CD4-positive, alpha-beta T cell (primary cell): ENCODE results near the gene FLT1. TPM values are rescaled to one million over a fixed set of nuclear protein-coding genes. Genes with fewer than 3 reads are reported as not detected.

Source experiments
- ATAC-seq: fragments of 200-7000 bp; cut with Tn5 transposase; one replicate; pipeline ENCODE4 v1.10.0; 2022; ENCODE audit warnings: mild to moderate bottlenecking; ENCODE audit not compliant: poor library complexity
- CTCF ChIA-PET: fragments of 350-600 bp; sonication (Branson Sonifier 250); formaldehyde crosslinking; loops from one replicate; lab custom pipeline; 2021; ENCODE audit warnings: antibody characterized with exemption, inconsistent platforms; lab: Charles Lee
- POLR2A ChIA-PET: fragments of 350-600 bp; sonication (Branson Sonifier 250); formaldehyde crosslinking; loops from one replicate; lab custom pipeline; 2021; ENCODE audit warnings: antibody characterized with exemption, inconsistent platforms; lab: Charles Lee
- DNase-seq, 14 experiments: peaks; one replicate each; pipeline ENCODE4 v3.0.0-alpha.2; 2013 to 2020; ENCODE audit warnings: mixed read lengths in 2 of 14
- H3K27ac ChIP-seq, 2 donors: one replicate each; pipeline versions ENCODE4 v1.5.1 to v1.7.0; 2013; ENCODE audit warnings: low read length in 2 of 2, low read depth in 1 of 2, mild to moderate bottlenecking in 1 of 2
- H3K27me3 ChIP-seq, 2 experiments: 1 replicate in 1 of 2; 2 replicates in 1 of 2; pipeline versions ENCODE4 v1.6.1 to v1.7.0; 2013; ENCODE audit warnings: low read length in 2 of 2, control low read depth in 1 of 2, mild to moderate bottlenecking in 1 of 2, moderate library complexity in 1 of 2; ENCODE audit not compliant: insufficient read depth in 2 of 2, control insufficient read depth in 1 of 2
- H3K36me3 ChIP-seq: one replicate; pipeline ENCODE4 v1.6.1; 2013; ENCODE audit warnings: low read length, control low read depth; ENCODE audit not compliant: insufficient read depth
- H3K4me1 ChIP-seq: one replicate; pipeline ENCODE4 v1.6.1; 2013; ENCODE audit warnings: low read length, control low read depth; ENCODE audit not compliant: insufficient read depth
- H3K4me3 ChIP-seq: one replicate; pipeline ENCODE4 v1.5.1; 2013; ENCODE audit warnings: mild to moderate bottlenecking, low read length, moderate library complexity
- H3K9me3 ChIP-seq, 2 experiments: 1 replicate in 1 of 2; 2 replicates in 1 of 2; pipeline versions ENCODE4 v1.6.1 to v1.7.0; 2013; ENCODE audit warnings: low read length in 2 of 2, mild to moderate bottlenecking in 2 of 2, control low read depth in 1 of 2, moderate library complexity in 1 of 2; ENCODE audit not compliant: control insufficient read depth in 1 of 2, insufficient read depth in 1 of 2
- H3K27ac Mint-ChIP-seq: one replicate; pipeline ENCODE4 v1.8.0; 2020; ENCODE audit warnings: mixed read lengths
- H3K27me3 Mint-ChIP-seq: one replicate; pipeline ENCODE4 v1.8.0; 2021; ENCODE audit warnings: mixed read lengths
- H3K36me3 Mint-ChIP-seq: one replicate; pipeline ENCODE4 v1.8.0; 2021; ENCODE audit warnings: low read depth, mixed read lengths
- H3K4me1 Mint-ChIP-seq: one replicate; pipeline ENCODE4 v1.8.0; 2021; ENCODE audit warnings: low read depth, mixed read lengths
- H3K4me3 Mint-ChIP-seq: one replicate; pipeline ENCODE4 v1.8.0; 2020; ENCODE audit warnings: mild to moderate bottlenecking, mixed read lengths
- H3K9me3 Mint-ChIP-seq: one replicate; pipeline ENCODE4 v1.8.0; 2020; ENCODE audit warnings: mixed read lengths
- CTCF ChIP-seq: fragments of 200-600 bp; IDR thresholded peaks from one replicate; pipeline ENCODE4 v1.8.0; 2022; ENCODE audit warnings: antibody characterized with exemption, mild to moderate bottlenecking
- intact Hi-C, 2 experiments: fragments of 100-400 bp; cut with DNase I in 1 of 2; cut with micrococcal nuclease in 1 of 2; formaldehyde crosslinking; loops; one replicate each; pipeline versions ENCODE4 v1.15.1 to v1.9.0; 2023 to 2025; cut with DNase I, micrococcal nuclease
- total RNA-seq, 174 experiments: library from RNA in 2 of 174; stranded (reverse) in 2 of 174; gene quantifications; one replicate each; pipeline ENCODE4 v1.2.3 and lab custom pipeline; 2021 to 2026

The FLT1 gene
- total RNA-seq, 2 experiments from 2014 or later, result 1.1 to 1.2 TPM

DNA sequence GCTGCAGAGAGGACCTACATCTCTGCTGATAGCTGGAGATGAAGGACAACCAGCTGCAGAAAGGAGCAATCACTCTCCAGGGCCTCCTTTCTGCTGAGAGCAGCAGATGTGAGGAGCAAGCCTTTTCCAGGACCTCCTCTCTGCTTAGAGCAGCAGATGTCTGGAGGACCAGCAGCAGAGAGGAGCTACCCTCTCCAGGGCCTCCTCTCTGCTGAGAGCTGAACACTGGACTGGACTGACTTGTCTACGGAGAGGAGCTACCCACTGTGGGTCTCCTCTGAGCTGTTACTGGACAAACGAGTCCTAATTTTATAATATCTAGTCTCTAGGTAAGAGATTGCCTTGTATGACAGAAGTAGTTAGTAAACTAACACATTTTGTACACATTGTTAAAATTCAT lies 40.8 kb upstream of the FLT1 start:
- Histone ChIP-seq H3K27ac (no peak overlapping the region), H3K27me3 (peaks cover 47 to 49% of the 10 kb centered on the region in 2 experiments), H3K4me1 (peaks cover 18% of the 10 kb centered on the region), H3K9me3 (peaks cover 5 to 21% of the 10 kb centered on the region in 2 experiments), H3K4me3 (no peak overlapping the region), H3K36me3 (no peaks in the 10 kb centered on the region)
- ChIA-PET POLR2A (no interaction called here), CTCF (interaction anchor here (0.6 kb wide), 1 partner anchor 1103 kb away, joined by 3 read pairs; no protein-coding TSS in a partner anchor)
- Mint-ChIP-seq H3K4me1 (no peaks in the 10 kb centered on the region), H3K36me3 (no peaks in the 10 kb centered on the region), H3K27ac (no peak overlapping the region), H3K27me3 (peaks cover 62% of the 10 kb centered on the region), H3K9me3 (no peaks in the 10 kb centered on the region), H3K4me3 (no peak overlapping the region)
- intact Hi-C loops, result no loop called here
- ATAC-seq (no peak), DNase-seq (no peak)
- no peak for TF ChIP-seq CTCF

GRCh38 chr13:28534801-28535200 lies 39.9 kb upstream of the FLT1 start:
- Histone ChIP-seq H3K36me3 (no peaks in the 10 kb centered on the region), H3K27ac (no peak overlapping the region), H3K4me1 (peaks cover 18% of the 10 kb centered on the region), H3K4me3 (no peak overlapping the region), H3K9me3 (peaks cover 5 to 21% of the 10 kb centered on the region in 2 experiments), H3K27me3 (peaks cover 48 to 54% of the 10 kb centered on the region in 2 experiments)
- no peaks in the 10 kb centered on the region for H3K4me1 Mint-ChIP-seq
- no peak overlapping the region for H3K4me3 Mint-ChIP-seq
- no peak for TF ChIP-seq CTCF
- CTCF ChIA-PET, result no interaction called here
- no peak for DNase-seq
- H3K36me3 Mint-ChIP-seq, result no peaks in the 10 kb centered on the region
- H3K9me3 Mint-ChIP-seq, result no peaks in the 10 kb centered on the region
- intact Hi-C loops, result no loop called here
- POLR2A ChIA-PET, result no interaction called here
- H3K27me3 Mint-ChIP-seq, result peaks cover 52% of the 10 kb centered on the region
- H3K27ac Mint-ChIP-seq, result no peak overlapping the region
- no peak for ATAC-seq

GRCh38 chr13:28534210-28534609 lies 39.3 kb upstream of the FLT1 start:
- Mint-ChIP-seq H3K27me3 (peaks cover 51% of the 10 kb centered on the region), H3K4me1 (no peaks in the 10 kb centered on the region), H3K27ac (no peak overlapping the region), H3K36me3 (no peaks in the 10 kb centered on the region), H3K9me3 (no peaks in the 10 kb centered on the region), H3K4me3 (no peak overlapping the region)
- peaks cover 48 to 54% of the 10 kb centered on the region in 2 experiments for H3K27me3 ChIP-seq
- no peak overlapping the region for H3K27ac ChIP-seq
- intact Hi-C loops, result no loop called here
- H3K9me3 ChIP-seq, result peaks cover 5 to 21% of the 10 kb centered on the region in 2 experiments
- no peak overlapping the region for H3K4me3 ChIP-seq
- peaks cover 18% of the 10 kb centered on the region for H3K4me1 ChIP-seq
- H3K36me3 ChIP-seq, result no peaks in the 10 kb centered on the region
- ChIA-PET POLR2A (interaction anchor here (0.6 kb wide), 1 partner anchor 433 kb away, joined by 3 read pairs; no protein-coding TSS in a partner anchor), CTCF (no interaction called here)
- ATAC-seq, result no peak
- DNase-seq, result no peak
- no peak for TF ChIP-seq CTCF
